Testis (tissue), 2 donors: ENCODE measurements around the gene PTPMT1.

ENCODE experiments used
- CTCF ChIP-seq, 3 experiments: fragments of 450-650 bp in 2 of 3; fragments of 200-600 bp in 1 of 3; sonication (generic) in 1 of 3; IDR thresholded peaks; one replicate each; pipeline ENCODE4 v1.5.1; 2016 to 2019; ENCODE audit warnings: antibody characterized with exemption in 3 of 3, mild to moderate bottlenecking in 2 of 3, moderate library complexity in 1 of 3
- POLR2A ChIP-seq: fragments of 450-650 bp; IDR thresholded peaks from one replicate; pipeline ENCODE4 v1.6.1; 2017; ENCODE audit warnings: antibody characterized with exemption, mild to moderate bottlenecking, moderate library complexity

GRCh38 chr11:47553406-47553743 lies 12.0 kb upstream of the PTPMT1 start:
- no peak for TF ChIP-seq CTCF (IDR thresholded peaks at IDR 0.05)
- no peak for TF ChIP-seq POLR2A
